NCI-H2171 treated with DMSO at 0.1 percent for 48 hours (cell line): ENCODE measurements around the gene SF1.

Experiments used
- DNase-seq: peaks from one replicate; lab custom pipeline; 2025; lab: John Stamatoyannopoulos, UW

The SF1 gene

DNA sequence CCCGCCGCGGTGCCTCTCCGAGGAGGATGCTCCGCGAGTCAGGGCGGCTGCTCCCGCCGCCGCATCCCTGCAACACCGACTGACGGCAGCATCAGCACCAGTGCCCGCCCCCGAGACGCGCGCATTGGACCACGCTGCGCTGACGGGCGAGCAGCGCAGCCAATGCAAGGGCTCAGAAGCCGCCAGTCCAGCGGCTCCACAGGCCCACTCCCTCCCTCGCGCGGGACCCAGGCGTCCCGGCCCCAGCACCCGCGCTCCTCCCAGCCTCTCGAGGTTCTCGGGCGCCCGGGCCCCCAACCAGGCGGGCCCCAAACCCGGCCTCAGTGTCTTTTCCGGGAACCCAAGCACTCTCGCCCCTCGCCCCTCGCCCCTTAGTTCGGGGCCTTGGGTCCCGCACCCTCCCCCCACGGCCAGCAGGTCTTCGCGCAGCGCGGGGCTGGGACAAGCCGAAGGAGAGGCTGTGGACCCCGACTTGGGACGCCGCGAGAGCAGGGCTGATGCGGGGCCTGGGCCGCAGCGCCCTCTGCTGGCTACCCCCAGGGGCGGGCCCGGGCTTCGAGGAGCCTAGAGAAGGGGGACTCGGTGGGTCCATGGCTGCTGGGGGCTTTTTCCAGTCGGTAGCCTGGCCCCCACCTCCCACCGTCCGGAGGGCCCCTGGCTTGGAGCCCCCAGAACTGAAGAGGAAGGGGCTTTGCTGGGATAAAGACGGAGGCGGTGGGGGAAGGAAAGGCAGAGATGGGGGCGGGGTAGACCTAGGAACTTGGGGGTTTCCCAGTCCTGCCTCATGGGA, 55.0 kb downstream of the SF1 start, which contains the start of gene NRXN2:
TSS of gene NRXN2 (minus strand) at position 81 of the 790 bp plus-strand sequence. CDS start 9,498 bp downstream, outside the sequence.
- peak; percentile 84 for DNase-seq

GRCh38 chr11:64722141-64723065, 55.9 kb downstream of the SF1 start:
- no peak for DNase-seq

- DNase-seq, result no peak
Measured at GRCh38 chr11:64721359-64721699, 57.0 kb downstream of the SF1 start.

DNA sequence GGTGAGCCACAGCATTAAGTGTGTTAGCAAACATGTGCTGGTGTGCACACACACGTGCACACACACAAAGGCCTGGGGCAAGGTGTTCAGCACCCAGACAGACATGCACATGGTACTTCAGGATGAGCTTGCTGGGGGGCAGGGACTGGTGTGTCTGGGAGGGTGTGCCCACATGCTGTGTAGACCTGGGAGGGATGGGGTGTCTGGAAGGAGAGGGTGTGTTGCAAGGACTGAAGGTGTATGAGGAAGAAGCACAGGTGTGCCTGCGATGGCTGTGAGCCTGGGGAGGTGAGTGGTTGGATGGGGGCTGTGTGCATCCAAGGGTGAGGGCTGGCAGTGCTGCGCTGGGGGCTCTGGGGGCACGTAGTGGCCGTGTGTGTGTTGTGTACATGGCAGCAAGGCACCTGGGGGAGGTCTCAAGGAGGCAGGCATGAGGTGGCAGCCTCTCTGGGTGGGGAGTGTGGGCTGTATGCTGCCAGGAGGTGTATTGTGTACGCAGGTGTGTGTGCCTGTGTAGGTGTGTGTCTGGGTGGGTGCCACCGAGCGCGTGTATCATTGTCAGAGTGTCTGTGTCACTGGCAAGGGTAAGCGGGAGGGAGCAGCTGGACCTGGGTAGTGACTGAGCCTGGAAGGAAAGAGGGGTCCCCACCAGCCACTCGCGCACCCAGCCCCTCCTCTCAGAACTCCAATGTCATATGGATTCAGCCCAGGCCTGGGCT, 57.5 kb downstream of the SF1 start:
- DNase-seq, result no peak

DNA sequence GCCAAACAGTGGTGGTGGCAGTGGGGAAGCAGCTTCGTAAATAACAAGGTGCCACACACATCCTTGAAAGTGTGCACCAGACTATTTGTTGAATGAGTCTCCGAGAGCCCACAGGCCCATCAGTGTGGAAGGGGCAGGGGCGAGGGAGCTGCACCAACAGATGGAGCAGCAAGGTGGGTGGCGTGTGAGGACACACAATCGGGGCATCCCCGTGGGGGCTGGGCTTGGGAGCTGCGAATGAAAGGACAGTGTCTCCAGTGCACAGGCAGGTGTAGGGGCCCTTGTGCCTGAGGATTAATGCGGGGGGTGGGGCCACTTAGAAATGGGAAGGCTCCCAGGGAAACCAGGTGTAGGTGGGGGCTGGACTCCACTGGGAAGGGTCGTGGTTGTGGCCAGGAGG, 58.2 kb downstream of the SF1 start:
- DNase-seq, result no peak

- no peak for DNase-seq
Measured at GRCh38 chr11:64719406-64719805, 58.9 kb downstream of the SF1 start.

DNA sequence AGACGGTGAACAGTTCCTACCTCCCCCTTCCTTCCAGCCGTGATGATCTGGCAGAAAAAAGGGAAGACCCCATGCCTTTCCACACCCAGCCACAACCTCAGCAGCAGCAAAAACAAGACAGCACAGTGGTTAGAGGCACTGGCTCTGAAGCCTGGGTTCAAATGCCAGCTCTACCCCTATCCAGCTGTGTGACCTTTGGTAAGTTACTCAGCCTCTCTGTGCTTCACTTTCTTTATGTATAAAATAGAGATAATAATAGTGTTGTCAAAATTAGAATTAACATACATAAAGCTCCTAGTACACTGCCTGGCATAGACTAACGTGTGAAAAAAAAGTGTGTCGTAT, 59.6 kb downstream of the SF1 start:
- DNase-seq, result no peak

GRCh38 chr11:64718084-64718779, 60.1 kb downstream of the SF1 start:
- DNase-seq, result no peak

- DNase-seq, result no peak
Measured at GRCh38 chr11:64717268-64717578, 61.1 kb downstream of the SF1 start.

DNA sequence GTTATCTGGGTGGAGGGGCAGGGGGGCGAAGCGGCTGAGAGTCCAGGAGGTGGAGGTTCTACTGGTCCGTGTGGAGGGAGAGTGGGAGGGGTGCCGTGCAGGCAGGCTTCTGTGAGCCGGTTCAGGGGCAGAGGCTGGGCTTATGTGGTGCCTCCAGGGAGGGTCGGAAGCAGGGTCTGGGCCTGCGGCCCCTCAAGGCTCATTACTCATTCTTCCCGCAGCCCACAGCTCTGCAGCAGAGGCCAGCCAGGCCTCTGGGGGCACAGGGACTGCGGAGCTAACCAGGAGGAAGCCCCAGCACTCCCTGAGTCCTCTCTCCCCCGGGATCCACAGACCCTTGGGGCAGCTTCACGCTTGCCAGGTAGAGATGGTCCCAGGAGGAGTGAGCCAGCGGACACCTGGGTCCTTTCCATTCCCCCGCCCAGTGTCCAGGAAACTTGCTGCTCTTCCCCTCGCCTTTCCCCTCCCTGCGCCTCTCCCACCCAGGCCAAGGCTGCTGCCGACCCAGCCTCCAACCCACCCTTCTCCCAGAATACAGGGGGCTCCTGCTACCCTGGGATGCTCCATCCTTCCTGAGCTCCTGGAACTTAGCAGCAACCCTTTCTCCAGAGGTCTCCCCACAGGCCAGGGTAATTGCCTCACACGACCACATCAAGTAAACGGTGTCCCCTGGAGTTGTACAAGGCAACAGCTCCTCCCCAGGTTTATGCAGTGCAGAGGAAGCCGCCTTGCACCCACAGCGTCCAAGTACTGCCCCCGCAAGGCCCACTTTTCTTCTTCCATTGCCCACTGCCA, 61.7 kb downstream of the SF1 start:
- no peak for DNase-seq

DNA sequence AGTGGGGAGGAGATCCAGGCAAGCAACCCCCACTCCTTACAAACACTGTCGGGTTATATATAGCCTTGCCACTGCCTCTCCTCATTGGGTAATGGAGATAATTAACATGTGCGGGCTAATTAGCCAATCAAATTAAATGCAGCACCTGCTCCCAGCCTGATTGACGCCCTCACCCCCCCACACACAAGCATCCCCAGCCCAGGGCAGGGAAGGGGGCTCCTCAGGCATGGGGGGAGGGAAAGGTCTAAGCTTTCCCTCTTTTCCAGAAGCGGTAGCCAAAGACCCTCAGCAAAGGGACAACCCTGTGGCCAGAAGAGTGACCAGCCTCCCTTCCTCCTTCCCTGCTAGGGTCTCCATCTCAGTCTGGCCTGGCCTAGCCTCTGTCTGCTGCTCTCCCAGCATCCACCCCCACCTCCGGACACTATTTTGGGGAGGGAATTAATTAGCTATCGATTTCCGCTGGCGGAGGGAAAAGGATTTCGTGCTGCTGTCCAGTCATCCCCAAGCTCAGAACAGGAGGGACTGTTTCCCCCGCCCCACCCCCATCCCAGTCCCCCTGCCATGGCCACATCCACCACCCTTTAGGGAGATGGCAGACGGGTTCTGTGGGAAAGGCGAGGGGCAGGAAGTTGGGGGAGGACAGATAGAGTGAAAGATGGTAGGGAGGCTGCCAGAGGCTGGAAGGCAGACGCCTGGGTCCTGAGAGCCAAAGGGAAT, 62.4 kb downstream of the SF1 start:
- DNase-seq, result no peak

DNA sequence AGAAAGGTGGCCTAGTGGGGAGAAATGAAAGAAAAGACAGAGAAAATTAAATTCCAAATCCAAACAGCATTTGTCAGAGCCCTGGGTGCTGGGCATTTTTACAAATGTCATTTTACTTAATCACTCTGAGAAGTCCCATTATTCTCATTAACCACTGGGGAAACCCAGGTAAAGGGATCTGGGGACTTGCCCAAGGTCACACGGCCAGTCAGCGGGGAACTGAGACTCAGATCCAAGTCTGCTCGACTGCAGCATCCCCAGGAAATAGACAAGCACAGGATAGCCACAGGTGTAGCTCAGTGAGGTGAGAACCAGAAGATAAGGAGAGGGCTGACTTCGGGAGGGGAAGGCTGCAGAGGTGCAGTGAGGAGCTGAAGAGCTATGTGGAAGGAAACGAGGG, 63.2 kb downstream of the SF1 start:
- DNase-seq, result no peak

DNA sequence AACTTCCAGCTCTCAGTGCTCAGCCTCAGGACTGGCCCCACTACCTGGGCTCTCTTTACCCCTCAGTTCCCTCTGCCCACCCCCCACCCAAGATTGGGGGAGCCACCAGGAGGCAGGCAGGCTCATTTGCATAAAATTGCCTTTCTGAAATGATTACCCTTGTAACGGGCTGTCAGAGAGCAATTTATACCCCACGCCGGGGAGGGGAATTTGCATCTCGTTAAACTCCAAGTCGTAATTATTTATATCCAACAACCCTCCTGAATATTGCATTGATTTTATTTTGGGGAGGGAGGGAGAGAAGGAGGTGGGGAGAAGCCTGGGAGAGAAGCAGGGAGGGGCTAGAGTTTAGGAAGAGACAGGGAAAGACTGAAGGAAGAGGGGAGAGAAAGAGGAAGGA, 63.7 kb downstream of the SF1 start:
- DNase-seq, result no peak
